Measurements from ENCODE around the gene PNMA6E.

DNA sequence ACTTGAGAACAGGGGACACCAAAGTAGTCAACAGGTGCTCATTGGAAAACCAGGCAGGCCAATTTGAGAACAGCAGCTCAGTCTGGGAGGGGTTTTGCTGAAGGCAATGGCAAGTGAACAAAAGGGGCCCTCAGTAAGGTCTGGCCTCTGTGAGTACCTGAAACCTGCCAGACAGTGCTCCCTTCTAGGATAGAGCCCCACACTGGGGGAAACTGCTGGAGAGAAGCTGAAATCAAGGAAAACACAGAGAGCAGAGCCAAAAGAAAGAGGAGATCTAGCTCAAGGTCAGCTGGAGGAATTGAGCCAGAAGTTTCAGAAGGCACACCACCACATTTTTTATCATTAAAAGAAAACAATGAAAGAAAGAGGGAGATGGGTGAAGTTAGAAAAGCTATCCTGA is 28.2 kb downstream of the PNMA6E start:
- TF ChIP-seq POLR2A (IDR thresholded peaks at IDR 0.05; ENCODE audit: low read depth, low read length) (no peak), TAF1 (IDR thresholded peaks at IDR 0.05; ENCODE audit: borderline replicate concordance, low read depth, low read length) (no peak)
